Urothelium cell line (cell line): ENCODE results near the gene ESRRB.

ENCODE experiments used
- DNase-seq: peaks from one replicate; pipeline ENCODE4 v3.0.0; 2011; ENCODE audit warnings: low spot score, mixed read lengths
- FAIRE-seq: peaks from 2 replicates; lab custom pipeline; 2011; peaks lifted over from hg19 to GRCh38; lab: Jason Lieb, UNC

Gene ESRRB

GRCh38 chr14:76396714-76397187, 20.8 kb downstream of the ESRRB start:
- no peak for DNase-seq
- no peak for FAIRE-seq

- FAIRE-seq (no peak), DNase-seq (no peak)
Measured at GRCh38 chr14:76405627-76406026, 29.7 kb downstream of the ESRRB start.

DNA sequence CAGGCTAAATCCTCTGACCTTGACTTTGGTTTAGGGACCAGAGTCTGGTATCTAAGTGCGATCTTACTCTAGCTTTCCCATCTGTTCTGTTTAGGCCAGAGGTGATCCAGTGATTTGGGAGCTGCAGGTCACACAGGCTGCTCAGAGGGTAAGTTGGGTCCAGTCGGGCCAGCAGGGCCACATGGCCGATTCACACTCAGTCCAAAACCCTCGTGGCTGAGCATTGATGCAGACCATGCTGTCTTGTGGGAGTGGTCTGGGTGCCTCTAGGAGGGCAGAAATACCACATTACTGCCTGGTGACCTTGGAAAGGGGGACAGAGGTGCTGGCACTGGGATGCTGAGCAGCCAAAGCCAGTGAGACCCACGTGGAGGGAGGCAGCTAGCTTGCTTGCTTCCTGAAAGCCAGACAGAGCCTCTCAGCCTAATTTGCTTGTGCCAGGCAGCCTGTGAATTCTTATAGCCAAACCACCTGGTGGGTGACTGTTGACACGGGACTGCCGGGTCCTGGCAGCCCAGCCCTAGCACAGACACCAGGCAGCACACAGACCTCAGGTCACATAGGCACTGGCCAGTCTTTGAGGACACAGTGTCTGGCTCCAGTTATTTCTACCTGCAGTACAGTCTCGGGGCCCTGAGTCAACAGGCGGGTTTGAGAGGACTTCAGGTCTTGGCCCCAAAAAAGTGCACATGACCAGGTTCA, 31.7 kb downstream of the ESRRB start:
- FAIRE-seq, result no peak
- no peak for DNase-seq

DNA sequence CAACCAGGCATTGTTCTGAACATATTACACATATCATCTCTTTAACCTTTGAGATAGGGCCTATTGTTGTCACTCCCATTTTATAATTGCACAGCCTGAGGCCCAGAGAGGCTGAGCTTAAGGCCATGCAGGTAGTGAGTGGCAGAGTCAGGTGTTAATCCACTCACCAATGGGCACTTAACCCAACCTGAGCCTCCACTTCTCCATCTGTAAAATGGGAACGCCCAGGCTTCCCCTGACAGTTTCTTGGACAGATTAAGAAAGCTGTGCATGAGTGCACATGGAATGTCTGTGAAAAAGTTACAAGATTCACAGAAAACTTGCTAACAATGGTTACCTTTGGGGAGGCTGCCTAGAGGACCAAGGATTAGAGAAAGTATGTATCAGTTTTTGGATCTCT, 32.9 kb downstream of the ESRRB start:
- DNase-seq, result no peak
- FAIRE-seq, result no peak

- DNase-seq, result no peak
- no peak for FAIRE-seq
Measured at GRCh38 chr14:76412501-76412900, 36.6 kb downstream of the ESRRB start.

GRCh38 chr14:76413106-76413961, 37.4 kb downstream of the ESRRB start:
- DNase-seq (no peak), FAIRE-seq (no peak)

- DNase-seq, result no peak
- FAIRE-seq, result no peak
Measured at GRCh38 chr14:76413962-76414600, 38.1 kb downstream of the ESRRB start.

- FAIRE-seq (no peak), DNase-seq (no peak)
Measured at GRCh38 chr14:76419399-76419798, 43.5 kb downstream of the ESRRB start.

DNA sequence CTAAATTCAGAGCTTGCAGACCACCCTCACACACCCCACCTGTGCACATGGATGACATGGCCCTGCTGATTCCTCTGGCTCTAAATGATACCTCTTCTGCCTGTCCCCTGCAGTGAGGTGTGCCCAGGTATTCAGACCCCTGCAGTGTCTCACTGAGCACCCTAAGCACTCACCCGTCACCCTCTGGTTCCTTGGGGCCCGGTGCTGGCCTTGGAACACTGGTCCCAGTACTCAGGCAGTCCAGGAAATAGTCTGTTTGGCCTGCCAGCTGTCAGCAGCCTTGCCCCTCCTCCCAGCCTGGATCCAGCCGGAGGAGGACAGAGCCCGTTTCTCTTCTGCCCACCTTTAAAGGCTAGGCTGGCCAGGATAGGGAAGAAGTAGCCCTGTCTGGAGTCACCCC, 44.9 kb downstream of the ESRRB start:
- DNase-seq (no peak), FAIRE-seq (no peak)

DNA sequence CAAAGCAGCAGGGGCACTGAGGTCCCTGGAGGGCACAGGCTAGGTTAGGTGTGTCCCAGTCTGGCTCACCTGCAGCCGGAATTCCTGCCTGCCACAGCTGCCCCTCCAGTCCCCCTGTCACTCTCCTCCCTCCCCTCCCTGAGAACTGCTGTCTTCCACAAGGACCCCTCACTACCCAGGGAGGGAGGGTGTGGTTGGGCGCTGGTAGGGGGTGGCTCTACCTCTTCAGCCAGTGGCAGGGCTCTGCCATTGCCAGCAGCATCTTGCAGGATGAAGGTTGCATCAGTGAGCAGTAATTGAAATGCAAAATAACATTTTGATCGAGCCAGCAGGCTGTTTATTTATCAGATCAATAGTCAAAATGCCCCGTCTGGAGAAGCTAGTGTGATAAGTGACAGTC, 45.7 kb downstream of the ESRRB start:
- DNase-seq (no peak), FAIRE-seq (no peak)

DNA sequence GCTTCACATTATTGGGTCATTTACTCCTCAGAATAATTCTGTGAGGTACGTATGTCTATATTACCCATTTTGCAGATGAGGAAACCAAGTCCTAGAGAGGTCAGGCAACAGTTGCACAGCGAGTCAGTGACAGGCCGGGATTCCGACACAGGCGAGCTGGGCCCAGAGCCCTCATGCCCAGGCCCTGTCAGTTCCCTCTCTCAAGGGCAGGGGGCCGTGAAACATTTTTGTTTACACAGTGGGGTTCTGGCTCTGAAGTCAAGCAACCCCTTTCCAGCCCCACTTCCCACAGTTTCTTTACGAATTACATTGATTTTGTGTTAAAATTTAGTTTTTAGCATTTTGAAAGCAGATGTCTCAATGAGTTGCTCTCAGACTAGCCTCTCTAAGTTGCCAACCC, 46.7 kb downstream of the ESRRB start:
- no peak for FAIRE-seq
- no peak for DNase-seq

- DNase-seq (no peak), FAIRE-seq (no peak)
Measured at GRCh38 chr14:76423534-76423933, 47.6 kb downstream of the ESRRB start.

GRCh38 chr14:76424359-76424758, 48.4 kb downstream of the ESRRB start:
- DNase-seq (no peak), FAIRE-seq (no peak)

GRCh38 chr14:76426161-76426696, 50.3 kb downstream of the ESRRB start:
- FAIRE-seq (no peak), DNase-seq (no peak)

GRCh38 chr14:76428611-76429010, 52.7 kb downstream of the ESRRB start:
- DNase-seq (no peak), FAIRE-seq (no peak)

GRCh38 chr14:76430017-76430416, 54.1 kb downstream of the ESRRB start:
- DNase-seq (no peak), FAIRE-seq (no peak)

DNA sequence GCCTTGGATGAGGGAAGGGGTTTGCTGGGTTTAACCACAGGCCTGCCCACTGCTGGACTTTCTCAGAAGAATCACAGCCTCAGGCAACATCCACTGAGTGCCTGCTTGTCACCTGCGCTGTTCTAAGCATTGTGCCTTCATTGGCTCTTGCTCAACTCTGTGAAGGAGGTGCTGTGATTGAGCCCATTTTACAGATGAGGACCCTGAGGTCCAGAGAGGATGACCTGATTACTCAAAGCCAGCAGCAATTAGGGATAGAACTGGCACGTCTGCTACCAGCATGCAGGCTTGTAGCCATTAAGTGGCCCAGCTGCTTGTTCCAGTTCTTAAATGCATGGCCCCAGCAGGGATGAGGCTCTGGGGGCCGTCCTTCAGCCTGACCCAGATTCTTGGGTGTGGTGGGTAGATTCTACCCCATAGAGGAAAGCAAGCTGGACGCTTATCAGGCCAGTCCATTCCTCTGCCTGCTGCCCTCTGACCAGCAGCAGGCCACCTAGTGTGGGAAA, 54.6 kb downstream of the ESRRB start:
- no peak for DNase-seq
- no peak for FAIRE-seq

DNA sequence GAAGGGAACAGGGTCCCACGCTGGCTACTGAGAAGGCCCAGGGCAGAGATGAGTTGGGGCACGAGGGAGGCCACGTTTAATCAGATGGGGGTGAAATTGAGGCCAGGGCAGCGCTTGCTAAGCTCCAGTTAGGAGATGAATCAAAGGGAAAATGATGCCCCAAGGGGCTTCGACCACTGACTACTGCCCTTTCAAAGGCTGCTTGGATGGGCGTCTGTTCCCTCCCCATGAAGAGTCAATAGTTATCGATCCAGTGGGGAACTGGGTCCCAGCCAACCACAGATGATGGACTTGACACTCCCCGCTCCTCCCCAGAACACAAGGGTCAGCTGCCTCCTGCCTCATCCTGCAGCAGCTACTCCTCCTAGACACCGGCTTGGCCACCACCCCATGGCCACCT, 55.6 kb downstream of the ESRRB start:
- DNase-seq, result no peak
- no peak for FAIRE-seq

DNA sequence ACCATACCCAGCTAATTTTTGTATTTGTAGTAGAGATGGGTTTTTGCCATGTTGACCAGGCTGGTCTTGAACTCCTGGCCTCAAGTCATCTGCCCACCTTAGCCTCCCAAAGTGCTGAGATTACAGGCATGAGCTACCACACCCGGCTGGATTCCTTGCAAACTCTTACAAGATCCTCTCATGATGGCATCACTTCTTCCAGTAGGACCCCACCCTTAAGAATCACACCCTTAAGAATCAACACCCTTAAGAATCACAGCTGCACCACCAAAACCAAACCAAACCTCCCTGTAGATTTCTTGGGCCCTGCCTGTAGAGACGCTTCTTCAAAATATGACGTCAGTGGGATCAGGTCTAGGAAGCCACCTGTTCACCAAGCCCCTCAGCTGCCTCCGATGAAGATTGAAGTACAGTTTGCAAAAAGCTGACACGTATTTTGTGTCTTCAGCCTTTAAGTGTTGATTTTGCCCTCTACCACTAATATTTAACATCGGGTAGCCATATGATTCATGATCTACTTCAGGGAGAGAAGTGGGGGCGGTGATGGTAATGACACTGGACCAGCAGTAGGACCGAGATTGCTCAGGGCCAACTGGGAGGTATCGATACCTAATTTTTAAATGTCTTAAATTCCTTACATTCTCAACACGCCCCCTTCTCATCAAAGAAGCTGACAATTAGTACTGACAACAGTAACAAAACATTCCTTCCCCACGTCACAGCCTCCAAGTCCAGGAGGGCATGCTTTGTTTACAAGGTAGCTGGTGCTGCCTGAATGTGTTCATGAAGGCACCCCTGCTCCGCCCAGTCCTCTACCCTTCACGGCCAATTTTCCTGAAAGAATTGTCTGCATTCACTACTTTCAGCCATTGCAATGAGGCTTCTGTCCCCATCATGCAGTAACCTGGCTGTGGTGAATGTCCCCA, 57.2 kb downstream of the ESRRB start:
- FAIRE-seq (no peak), DNase-seq (no peak)

DNA sequence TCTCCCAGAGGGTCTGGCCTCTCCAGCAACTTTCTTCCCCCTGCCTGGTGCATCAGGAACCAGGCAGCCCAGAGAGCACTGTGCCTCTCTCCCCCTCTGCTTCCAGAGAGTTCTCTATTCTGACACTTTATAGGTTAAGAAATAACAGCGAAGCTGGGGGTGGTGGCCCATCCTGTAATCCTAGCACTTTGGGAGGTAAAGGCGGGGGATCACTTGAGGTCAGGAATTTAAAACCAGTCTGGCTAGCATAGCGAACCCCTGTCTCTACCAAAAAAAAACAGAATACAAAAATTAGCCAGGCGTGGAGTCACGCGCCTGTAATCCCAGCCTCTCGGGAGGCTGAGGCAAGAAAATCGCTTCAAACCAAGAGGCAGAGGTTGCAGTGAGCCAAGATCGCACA, 58.3 kb downstream of the ESRRB start:
- FAIRE-seq, result no peak
- no peak for DNase-seq
